Ishikawa (cell line): ENCODE measurements around the gene KIF26B.

Experiments used
- CEBPB ChIP-seq: IDR thresholded peaks from 2 replicates; pipeline ENCODE4 v1.6.1; 2012
- CREB1 ChIP-seq: IDR thresholded peaks from 2 replicates; pipeline ENCODE4 v1.6.1; 2012; ENCODE audit warnings: low read depth
- EGR1 ChIP-seq: IDR thresholded peaks from 2 replicates; pipeline ENCODE4 v1.6.1; 2012
- EP300 ChIP-seq: IDR thresholded peaks from 2 replicates; pipeline ENCODE4 v1.6.1; 2012; ENCODE audit warnings: borderline replicate concordance
- FOXM1 ChIP-seq: IDR thresholded peaks from 2 replicates; pipeline ENCODE4 v1.6.1; 2012; ENCODE audit warnings: low read depth, borderline replicate concordance
- NFIC ChIP-seq: IDR thresholded peaks from 2 replicates; pipeline ENCODE4 v1.6.1; 2012
- RAD21 ChIP-seq: IDR thresholded peaks from 2 replicates; pipeline ENCODE4 v1.6.1; 2012; ENCODE audit warnings: low read depth
- TAF1 ChIP-seq: IDR thresholded peaks from 2 replicates; pipeline ENCODE4 v1.6.1; 2012; ENCODE audit warnings: low read depth, mild to moderate bottlenecking
- TCF12 ChIP-seq: IDR thresholded peaks from 2 replicates; pipeline ENCODE4 v1.6.1; 2012; ENCODE audit warnings: low read depth
- TEAD4 ChIP-seq: IDR thresholded peaks from 2 replicates; pipeline ENCODE4 v1.6.1; 2012
- YY1 ChIP-seq: IDR thresholded peaks from 2 replicates; pipeline ENCODE4 v1.6.1; 2012; ENCODE audit warnings: low read depth
- ZBTB7A ChIP-seq: IDR thresholded peaks from 2 replicates; pipeline ENCODE4 v1.6.1; 2012; ENCODE audit warnings: low read depth
- TF ChIP-seq, protein P1 (sequence below): IDR thresholded peaks from 2 replicates; pipeline ENCODE4 v1.6.1; 2012
- TF ChIP-seq, protein P2 (sequence below): IDR thresholded peaks from 2 replicates; pipeline ENCODE4 v1.6.1; 2012
- TF ChIP-seq, protein P3 (sequence below): IDR thresholded peaks from 2 replicates; pipeline ENCODE4 v1.6.1; 2012; ENCODE audit warnings: low read depth, mild to moderate bottlenecking

The KIF26B gene

DNA sequence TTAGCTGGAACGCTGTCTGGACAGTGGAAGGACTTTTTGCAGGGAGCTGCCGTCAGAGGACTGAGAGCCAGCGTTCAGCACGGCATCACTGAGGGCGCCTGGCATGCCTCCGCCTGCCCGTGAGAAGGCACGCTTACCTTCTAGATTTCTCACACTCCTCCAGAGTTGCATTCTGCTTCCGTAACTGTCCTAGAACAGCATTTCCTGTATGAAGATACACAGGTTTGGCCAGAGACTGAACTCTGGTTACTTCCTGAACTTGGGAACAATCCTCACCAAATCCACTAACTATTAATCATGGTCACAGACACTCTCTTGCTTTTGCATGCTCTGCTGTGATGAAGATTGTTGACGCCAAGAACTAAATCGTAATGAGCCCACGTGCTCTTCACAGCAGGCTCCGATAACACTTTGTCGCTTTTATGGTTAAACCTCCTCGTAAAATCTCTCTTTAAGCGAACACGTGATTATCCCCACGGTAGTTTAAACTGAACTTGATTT is 93.5 kb downstream of the KIF26B start:
- TF ChIP-seq CEBPB (no peak), FOXM1 (no peak), TEAD4 (no peak)
- TF ChIP-seq, protein P1, sequence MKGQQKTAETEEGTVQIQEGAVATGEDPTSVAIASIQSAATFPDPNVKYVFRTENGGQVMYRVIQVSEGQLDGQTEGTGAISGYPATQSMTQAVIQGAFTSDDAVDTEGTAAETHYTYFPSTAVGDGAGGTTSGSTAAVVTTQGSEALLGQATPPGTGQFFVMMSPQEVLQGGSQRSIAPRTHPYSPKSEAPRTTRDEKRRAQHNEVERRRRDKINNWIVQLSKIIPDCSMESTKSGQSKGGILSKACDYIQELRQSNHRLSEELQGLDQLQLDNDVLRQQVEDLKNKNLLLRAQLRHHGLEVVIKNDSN = no peak

DNA sequence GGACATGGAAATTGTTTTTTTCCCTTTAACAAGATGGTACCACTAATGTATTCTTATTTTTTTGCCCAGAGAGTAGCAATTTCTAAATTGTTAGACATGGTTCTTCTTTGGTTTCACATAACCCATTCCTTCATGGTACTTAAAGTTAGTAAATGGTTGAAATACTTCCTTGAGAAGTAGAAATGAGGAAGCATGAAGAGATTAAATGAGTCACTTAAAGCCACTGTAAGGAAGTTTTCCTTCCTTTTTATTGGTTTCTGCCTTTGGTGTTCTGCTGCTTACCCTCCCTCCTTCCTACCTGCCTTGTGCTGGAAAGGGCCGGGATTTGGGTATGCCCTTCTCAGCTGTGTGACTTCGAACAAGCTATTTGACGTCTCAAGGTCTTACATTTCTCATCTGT is 101.0 kb downstream of the KIF26B start:
- no peak for TF ChIP-seq TAF1
- TF ChIP-seq, protein P2, sequence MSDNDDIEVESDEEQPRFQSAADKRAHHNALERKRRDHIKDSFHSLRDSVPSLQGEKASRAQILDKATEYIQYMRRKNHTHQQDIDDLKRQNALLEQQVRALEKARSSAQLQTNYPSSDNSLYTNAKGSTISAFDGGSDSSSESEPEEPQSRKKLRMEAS = no peak
- TF ChIP-seq CREB1 = no peak
- no peak for TF ChIP-seq NFIC
- TF ChIP-seq TEAD4 = no peak
- no peak for TF ChIP-seq FOXM1
- TF ChIP-seq TCF12 = no peak
- TF ChIP-seq, protein P3, sequence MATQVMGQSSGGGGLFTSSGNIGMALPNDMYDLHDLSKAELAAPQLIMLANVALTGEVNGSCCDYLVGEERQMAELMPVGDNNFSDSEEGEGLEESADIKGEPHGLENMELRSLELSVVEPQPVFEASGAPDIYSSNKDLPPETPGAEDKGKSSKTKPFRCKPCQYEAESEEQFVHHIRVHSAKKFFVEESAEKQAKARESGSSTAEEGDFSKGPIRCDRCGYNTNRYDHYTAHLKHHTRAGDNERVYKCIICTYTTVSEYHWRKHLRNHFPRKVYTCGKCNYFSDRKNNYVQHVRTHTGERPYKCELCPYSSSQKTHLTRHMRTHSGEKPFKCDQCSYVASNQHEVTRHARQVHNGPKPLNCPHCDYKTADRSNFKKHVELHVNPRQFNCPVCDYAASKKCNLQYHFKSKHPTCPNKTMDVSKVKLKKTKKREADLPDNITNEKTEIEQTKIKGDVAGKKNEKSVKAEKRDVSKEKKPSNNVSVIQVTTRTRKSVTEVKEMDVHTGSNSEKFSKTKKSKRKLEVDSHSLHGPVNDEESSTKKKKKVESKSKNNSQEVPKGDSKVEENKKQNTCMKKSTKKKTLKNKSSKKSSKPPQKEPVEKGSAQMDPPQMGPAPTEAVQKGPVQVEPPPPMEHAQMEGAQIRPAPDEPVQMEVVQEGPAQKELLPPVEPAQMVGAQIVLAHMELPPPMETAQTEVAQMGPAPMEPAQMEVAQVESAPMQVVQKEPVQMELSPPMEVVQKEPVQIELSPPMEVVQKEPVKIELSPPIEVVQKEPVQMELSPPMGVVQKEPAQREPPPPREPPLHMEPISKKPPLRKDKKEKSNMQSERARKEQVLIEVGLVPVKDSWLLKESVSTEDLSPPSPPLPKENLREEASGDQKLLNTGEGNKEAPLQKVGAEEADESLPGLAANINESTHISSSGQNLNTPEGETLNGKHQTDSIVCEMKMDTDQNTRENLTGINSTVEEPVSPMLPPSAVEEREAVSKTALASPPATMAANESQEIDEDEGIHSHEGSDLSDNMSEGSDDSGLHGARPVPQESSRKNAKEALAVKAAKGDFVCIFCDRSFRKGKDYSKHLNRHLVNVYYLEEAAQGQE = no peak
- TF ChIP-seq RAD21 = no peak
- no peak for TF ChIP-seq ZBTB7A
- TF ChIP-seq, protein P1 = no peak
- no peak for TF ChIP-seq YY1
- TF ChIP-seq CEBPB = no peak
- no peak for TF ChIP-seq EGR1
- TF ChIP-seq EP300 = no peak

DNA sequence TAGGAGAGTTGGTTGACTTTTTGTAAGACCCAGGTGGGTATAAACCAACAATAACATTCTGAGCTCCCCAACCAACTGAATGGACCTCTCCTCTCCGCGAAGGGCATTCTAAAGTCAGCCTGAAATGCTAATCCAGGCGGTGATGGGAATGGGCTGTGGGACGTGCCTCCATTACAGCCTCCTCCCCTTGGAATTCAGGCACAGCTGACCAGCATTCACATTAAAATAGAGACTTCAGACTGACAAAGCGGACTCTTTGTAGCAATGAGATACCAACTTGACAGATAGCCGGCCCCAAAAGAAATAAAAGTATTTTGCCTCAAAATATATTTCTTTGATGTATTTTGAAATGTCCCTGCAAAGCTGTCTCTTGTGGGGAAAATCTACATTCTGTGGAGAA is 101.7 kb downstream of the KIF26B start:
- TF ChIP-seq FOXM1 = no peak
- TF ChIP-seq, protein P1 = no peak
- no peak for TF ChIP-seq TAF1
- TF ChIP-seq ZBTB7A = no peak
- TF ChIP-seq YY1 = no peak
- TF ChIP-seq, protein P2 = no peak
- TF ChIP-seq EGR1 = no peak
- TF ChIP-seq TEAD4 = no peak

DNA sequence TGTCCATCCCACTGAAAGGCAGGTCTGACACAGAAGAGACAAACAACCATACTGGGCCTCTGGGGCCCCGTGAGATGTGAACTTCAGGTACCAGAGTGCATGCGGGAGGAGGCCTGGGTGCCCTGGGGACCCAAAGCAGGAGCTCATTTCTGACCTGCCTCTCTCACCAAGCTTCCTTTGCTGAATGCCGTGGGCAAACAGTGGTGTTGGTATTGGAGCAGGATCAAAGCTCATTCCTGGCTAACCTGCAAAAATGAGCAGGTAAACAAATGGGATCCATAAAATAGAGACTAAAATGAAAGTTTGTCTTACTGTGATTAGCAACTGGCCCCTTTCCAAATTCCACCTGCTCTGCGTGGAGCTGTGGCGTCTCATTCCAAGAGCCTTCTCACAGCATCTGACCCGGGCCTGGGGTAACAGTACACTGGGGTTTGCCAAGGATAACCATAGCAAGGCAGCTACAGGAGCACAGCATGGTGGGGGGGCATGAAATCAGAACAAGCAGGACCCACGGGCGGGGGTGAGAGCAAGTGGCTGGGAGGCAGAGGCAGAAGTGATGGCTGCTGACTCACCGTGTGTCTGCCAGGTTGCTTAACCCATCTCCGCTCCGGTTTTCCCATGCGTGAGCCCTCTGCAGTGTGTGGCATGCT is 103.6 kb downstream of the KIF26B start:
- TF ChIP-seq, protein P1 = no peak
- TF ChIP-seq FOXM1 (no peak), CREB1 (no peak), ZBTB7A (no peak), CEBPB (peak; percentile 39; the same call in 1 of the 2 replicates), TAF1 (no peak), YY1 (no peak), NFIC (peak; percentile 82), EP300 (peak; percentile 59; the same call in 1 of the 2 replicates), RAD21 (no peak), TEAD4 (peak; percentile 53), EGR1 (no peak), TCF12 (peak; percentile 43; the same call in 1 of the 2 replicates)
- TF ChIP-seq, protein P3 = no peak
- TF ChIP-seq, protein P2 = no peak
